Fibroblast of pulmonary artery (primary cell): ENCODE results near the gene HS3ST1.

ENCODE experiments used
- DNase-seq: peaks from one replicate; pipeline ENCODE4 v3.0.0-alpha.2; 2010; ENCODE audit warnings: low read depth
- H3K4me3 ChIP-seq: replicated peaks from 2 replicates; pipeline ENCODE4 v1.5.1; 2011; ENCODE audit warnings: low read depth, mild to moderate bottlenecking, control low read depth, low read length, moderate library complexity
- CTCF ChIP-seq: IDR thresholded peaks from 2 replicates; pipeline ENCODE4 v1.5.1; 2011; ENCODE audit warnings: mild to moderate bottlenecking, control low read depth, low read length, inconsistent platforms; ENCODE audit errors: missing control alignments

HS3ST1 gene

DNA sequence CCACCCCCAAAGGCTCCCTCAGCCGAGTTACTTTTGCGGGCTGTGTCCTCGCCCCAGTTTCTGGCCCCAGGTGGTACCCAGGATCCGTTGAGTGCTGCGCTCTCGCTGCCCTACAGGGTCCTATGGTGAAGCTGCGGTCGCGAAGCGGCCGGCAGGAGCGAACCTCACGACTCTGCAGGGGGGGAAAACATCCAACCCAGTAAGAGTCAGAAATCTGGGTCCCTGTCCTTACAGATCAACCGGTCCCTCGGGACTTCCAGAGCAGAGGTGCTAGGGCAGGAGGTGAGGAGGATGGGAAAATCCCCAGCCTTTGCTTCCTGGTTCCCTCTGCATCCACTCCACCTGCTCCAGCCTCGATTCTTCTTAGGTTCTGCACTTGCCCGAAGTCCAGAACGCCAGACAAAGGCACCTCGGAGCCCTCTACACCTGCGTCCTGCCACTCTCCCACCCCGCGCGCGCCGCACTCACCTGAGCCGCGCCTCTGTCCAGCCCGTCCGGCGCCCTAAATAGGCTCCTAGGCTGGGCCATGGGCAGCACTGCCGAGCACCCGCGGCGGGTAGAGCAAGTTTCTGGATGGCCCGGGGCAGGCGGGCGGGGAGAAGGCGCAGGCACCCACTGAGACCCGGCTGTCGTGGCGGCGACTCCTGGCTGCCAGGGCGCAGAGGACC, at the start of gene HS3ST1:
TSS of gene HS3ST1 (minus strand) at position 664 of the 668 bp plus-strand sequence. CDS start 28,889 bp downstream, outside the sequence.
- no peak for TF ChIP-seq CTCF
- H3K4me3 ChIP-seq = peak within 1 kb of the TSS; percentile 71
- no peak for DNase-seq

GRCh38 chr4:11475871-11476270, 47.2 kb upstream of the HS3ST1 start:
- TF ChIP-seq CTCF = no peak
- no peak overlapping the region for H3K4me3 ChIP-seq
- peak; percentile 41 for DNase-seq

GRCh38 chr4:11474146-11474545, 45.5 kb upstream of the HS3ST1 start:
- no peak for TF ChIP-seq CTCF
- no peak for DNase-seq
- no peak overlapping the region for H3K4me3 ChIP-seq

DNA sequence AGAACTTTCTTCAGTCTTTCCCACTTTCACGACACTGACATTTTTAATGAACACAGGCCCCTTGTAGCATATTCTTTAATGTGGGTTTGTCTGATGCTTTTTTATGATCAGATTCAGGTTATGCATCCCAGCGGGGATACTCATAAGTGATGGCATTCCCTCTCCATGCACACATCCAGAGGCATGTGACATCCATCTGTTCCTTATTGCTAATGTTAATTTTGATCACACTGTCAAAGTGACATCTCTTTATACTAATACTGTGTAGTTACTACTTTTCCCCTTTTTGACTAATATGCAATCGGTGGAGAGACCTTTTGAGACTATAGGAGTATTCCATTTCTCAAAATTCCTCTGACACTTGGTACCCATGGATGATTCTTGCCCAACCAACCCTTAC, 43.8 kb upstream of the HS3ST1 start:
- TF ChIP-seq CTCF = no peak
- no peak overlapping the region for H3K4me3 ChIP-seq

GRCh38 chr4:11471618-11472017, 42.9 kb upstream of the HS3ST1 start:
- peak overlapping the region; percentile 11 for H3K4me3 ChIP-seq
- peak; percentile 29 for DNase-seq
- no peak for TF ChIP-seq CTCF

More for the DNA sequence above, 43.8 kb upstream of the HS3ST1 start:
- no peak for DNase-seq

- H3K4me3 ChIP-seq = no peak overlapping the region
- no peak for TF ChIP-seq CTCF
- no peak for DNase-seq
Observed at GRCh38 chr4:11471046-11471441, 42.4 kb upstream of the HS3ST1 start.
